ENCODE measurements around the gene TMEM30A.

TMEM30A gene

DNA sequence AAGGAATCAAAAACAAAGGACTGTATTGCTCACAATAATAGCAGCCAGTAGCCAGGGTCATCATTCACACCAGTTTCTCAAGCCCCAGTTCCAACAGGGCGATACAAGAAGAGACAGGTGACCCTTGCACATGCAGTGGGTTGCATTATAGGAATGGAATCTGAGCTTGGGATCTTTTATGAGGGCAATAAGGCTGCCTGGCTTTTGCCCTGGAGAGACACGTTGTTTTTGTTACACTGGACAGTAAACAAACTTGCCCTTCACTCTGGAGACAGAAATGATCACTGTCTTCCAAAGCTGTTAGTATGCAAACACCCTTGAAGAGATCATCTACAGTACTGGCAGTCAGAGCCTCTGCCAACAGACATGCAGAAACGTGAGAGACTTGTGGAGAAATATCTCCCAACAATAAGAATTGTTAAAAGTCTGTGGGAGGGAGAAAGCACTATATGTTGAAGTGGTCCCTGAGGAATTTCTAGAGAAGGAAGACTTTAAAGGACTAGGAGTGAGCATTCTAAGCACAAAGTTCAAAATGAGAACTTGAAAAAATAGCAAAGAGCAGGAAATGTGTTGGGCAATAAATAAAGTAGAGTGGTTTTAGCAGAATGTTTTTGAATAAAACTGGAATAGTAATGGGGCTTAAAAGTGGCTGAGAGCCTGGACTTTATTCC, 72.5 kb downstream of the TMEM30A start:
- DNase-seq, result no peak

DNA sequence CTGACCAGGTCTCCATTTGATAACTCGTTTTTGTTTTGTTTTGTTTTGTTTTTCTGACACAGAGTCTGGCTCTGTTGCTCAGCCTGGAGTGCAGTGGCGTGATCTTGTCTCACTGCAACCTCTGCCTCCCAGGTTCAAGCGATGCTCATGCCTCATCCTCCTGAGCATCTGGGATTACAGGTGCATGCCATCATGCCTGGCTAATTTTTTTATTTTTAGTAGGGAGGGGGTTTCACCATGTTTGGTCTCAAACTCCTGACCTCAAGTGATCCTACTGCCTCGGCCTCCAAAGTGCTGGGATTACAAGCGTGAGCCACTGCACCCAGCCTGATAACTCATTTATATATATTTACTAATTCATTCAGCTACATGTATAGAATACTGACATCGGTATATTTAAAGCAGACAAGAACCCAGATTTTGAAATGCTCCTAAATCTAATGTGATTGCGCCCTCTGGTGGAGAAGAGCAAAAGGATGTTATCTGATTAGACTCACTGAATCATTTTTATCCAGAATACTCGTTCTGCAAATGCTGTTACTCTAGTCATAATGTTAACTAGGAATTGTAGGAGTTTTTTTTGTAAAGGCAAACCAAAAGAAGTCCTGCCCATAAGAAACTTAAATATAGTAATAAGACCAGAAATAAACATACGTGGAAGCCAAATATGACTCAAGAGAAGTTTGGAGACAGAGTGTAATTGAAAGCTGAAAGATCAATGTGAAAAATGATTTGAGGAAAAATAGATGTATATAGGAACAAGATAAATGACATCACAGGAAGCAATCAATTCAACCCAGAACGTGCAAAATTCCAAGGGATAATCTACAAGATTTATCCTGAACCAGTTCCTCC, 73.5 kb downstream of the TMEM30A start:
- peak; percentile 9 for DNase-seq

DNA sequence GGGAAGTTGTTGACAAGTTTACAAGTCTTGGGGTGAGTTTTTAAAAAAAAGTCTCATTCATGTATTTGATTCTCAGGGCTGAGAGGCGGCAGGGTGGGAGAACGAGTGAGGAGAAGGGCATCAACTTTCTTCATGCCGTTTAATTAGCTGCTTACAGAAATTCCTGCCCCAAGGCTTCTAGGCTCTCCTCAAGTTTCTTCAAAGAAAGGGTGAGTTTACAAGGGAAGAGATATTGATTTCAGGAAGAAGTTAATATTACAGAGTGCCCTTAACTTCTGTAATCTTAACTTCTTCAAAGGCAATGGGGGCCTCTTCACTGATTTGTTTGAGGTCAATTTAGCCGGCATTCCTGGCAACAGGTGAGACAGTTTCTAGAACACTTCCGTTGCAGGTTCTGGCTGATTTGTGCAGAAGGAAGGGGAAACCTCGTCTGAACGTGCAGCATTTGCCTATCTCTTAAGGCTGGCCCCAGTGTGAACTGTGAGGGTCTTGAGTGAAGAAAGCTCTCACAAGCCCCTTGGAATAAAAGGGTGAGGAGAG, 75.3 kb downstream of the TMEM30A start:
- no peak for DNase-seq

DNA sequence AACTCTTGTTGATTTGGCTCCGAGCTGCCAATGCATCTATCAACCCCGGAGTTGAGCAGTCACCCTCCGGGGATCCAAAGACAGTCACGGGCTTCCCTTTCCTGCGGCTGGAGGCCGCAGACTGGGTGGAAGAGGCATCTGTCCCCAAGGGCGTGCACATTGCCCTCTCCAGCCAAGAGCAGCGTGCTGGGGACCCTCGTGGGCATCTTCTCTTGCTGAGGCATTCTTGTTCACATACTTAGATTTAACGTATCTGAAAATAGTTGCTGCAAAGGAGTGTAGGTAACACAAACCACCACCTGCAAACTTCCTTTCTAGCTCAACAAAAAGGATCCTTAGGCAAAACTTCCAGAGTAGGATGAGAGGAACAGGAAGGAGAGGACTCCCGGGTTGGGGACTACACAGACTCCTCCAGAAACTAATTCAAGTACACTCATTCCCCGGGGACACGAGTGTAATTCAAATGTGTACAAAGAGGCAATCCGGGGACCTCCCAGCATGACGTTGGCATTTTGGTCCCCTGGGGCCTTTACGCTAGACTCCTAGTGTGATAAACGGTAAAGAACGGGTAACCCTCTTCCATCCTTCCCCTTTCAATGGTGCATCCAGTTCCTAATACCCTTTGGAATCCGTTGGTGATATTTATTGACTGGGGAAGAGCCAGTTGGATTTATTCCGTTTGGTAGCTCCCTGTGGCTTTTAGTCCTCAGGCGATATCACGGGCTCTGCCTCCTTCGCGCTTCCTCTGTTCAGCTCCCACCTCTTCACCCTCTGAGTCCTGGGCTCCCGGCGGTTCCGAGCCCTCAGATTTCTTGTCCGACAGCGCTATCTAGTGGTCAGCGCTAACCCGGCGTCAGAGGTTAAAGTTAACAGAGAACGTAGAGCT, 76.1 kb downstream of the TMEM30A start:
- DNase-seq, result no peak

DNA sequence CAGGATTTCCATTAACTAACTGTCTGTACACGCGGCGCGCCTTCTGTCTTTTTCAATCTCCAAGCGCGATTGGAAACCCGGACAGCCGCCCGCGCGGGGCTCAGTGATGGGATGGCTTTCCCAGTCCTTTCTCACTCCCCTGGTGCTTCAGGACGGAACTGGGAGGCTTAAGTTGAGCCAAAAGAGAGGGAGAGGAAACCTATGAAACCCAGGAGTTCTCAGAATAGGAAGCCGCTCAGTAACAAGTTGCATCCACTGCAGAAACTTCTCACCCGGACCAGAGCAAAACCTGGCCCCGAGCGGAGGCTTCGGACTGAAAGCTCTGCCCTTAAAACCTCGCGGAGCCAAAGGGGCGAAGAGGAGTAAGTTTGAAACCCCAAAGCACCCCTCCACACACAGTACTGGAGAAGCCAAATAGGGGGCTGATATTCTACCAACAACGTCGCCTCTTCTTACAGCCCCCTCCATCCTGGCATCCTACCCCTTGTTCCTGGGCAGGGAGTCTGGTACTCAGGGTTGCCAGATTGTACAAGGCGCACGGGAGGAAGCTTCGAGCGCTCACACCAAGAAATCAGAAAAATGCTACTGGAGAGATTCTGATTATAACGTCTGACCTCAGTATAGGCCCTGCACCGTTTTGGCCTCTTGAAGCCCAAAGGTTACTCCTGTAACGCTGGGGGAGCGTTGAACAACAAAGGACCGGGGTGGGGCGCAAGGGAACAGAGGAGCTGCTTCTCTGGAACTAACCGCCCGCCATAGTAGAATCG, 77.8 kb downstream of the TMEM30A start:
- no peak for DNase-seq

DNA sequence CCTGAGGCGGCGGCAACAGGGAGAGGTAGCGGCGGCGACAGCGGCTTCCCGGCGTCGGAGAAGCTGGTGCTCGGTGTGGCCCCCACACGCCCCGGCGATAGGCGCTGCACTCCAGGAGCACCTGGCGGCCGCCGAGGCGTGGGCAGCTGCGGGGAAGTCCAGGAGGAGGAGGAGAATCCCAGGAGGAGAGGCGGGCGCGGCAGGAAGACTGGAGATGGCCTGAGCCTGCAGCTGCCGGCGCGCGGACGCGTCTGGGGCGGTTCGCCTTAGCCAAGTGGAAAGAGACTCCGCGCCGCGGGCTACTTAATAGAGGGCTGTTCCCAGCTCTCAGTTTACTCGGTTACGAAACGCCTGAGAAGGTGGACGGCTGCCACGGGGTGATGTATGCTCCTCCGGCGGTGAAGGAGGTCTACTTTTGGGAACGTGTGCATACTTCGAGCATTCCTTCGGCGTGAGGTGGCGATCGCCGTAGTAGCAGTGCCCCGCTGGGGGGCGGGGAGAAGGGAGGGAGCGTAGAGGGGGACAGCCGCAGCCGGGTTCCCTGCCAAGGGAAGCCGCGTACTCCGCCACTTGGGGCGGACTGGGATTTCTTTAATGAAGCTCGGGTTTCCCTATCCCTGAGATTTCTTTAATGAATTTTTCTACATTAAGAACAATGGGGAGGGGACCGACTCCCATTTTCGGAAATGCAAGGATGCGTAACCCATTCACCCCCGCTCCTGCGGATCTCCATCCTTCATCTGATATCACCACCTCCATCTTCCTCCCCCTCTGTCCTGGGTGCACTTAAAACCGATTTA, 78.6 kb downstream of the TMEM30A start, which contains the start of gene COL12A1:
COL12A1 (minus strand) TSS at position 278 of the 800 bp plus-strand sequence. CDS start 3,261 bp downstream, outside the sequence.
- no peak for DNase-seq

DNA sequence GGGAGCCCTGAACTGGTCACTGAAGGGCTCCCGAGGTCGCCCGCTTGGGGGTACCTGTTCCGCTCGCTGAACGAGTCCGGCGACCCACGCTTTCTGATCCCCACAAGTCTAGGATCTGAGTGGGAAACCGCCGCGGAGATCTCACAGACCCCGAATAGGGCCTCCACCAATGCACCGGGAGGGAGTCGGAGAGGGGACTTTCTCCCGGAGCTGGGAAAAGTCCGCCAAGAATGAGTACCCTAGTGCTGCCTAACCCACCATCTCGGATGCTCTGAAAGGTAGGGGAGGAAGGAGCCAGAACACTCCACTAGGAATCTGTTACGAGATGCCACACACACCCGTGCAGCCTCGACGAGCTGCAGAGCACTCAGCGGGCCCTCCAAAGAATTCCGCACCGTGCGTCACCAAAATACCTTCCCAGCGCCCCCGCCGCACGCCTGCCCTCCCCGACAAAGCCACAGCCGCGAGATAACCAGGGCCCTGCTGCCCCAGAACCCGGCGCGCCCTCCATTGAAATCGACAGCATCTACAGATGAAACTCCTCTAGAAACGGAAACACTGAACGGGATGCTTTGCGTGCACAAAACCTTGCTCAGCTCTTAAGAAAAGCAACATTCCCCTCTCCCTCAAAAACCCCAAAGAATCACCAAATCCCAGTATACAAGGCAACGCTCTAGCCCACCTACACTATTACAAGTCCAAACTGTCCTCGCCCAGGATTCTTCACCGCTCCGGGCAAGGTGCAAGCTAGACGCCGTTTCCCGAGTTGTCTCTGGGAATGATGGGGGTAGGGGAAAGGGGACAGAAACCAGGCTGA, 79.4 kb downstream of the TMEM30A start:
- no peak for DNase-seq

DNA sequence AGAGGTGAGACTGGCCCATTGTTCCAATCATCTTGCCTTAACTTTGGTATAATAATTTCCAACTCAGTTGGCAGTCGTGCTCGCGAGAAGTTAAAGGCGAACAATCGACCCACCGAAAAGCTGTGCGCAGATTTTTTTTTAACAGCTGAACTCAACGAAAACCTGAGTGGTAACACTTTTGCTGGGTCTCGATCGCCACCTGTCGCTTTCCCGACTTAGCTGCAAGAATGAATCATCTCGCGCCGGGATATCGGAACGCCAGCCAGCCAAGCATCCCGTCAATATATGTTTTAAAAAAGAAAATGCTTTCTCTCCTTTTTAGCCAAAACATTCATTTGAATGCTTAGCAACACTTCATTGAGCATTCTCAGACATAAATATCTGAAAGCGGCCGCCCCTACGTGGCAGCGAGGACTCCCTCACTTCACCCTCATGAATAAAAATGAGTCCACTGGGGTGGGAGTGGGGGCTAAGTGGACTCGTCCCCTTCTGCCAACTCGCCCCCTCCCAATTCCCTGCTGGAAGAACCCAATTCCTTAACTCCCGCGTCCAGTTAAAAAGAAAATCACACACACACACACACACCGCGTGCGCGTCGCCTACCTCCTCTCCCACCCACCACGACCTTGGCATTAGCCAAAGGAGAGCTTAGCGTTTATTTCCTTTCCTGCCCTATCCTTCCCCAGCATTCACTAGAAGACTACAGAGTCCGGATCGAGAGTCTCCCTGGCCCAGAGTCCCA, 80.2 kb downstream of the TMEM30A start:
- DNase-seq, result peak; percentile 10

DNA sequence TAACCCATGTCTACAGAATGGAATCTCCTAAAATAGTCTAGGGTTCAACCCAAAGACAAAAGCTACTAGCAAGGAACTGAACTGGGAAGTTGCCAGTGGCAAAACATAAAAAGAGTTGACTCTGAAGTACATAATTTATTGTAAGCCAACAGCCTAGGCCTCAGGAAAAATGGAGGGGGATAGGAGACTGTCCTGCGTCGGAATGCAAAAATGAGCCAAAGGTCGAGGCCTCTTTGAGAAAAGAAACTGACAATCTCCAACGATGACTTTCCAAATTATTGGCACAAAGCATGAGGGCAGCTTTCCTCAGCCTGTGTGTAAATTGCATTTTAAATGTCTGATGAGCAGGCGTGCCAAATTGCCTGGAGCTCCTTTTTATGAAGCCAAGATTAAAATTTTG, 80.9 kb downstream of the TMEM30A start:
- DNase-seq, result no peak
